RPMI7951 (cell line): ENCODE data around the gene EIF2S2. TPM values are rescaled to one million over a fixed set of nuclear protein-coding genes. Genes with fewer than 3 reads are reported as not detected.
A peak's percentile ranks its signal among the peaks of the same experiment; 100 is the strongest.

Experiments used
- DNase-seq: peaks from one replicate; pipeline ENCODE4 v3.0.0-alpha.2; 2012; ENCODE audit warnings: low read depth
- total RNA-seq: library from RNA; depleted of rRNA; stranded (reverse); fragments of >200 nt; shearing (Covaris generic); gene quantifications from 2 replicates; pipeline ENCODE4 v1.2.3, GENCODE V29; 2014

EIF2S2 gene
- total RNA-seq, 1 experiment from 2014 or later, result 159 TPM

DNA sequence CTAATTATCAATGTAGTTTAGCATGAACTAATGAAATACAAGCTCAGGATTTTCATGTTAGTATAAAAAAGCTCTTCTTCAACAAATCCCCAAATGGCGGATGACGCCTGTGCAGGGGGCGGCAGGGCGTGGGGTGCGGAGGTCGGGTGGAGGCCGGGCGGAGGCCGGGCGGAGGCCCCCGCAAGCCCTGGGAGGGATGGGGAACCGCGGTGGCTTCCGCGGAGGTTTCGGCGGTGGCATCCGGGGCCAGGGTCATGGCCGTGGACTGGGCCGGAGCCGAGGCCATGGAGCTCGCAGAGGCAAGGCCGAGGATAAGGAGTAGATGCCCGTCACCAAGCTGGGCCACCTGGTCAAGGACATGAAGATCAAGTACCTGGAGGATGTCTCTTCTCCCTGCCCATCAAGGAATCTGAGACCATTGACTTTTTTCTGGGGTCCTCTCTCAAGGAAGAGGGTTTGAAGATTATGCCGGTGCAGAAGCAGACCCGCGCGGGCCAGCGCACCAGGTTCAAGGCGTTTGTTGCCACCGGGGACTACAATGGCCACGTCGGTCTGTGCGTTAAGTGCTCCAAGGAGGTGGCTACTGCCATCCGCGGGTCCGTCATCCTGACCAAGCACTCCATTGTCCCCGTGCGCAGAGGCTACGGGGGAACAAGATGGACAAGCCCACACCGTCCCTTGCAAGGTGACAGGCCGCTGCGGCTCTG lies 10.4 kb upstream of the EIF2S2 start:
- no peak for DNase-seq

DNA sequence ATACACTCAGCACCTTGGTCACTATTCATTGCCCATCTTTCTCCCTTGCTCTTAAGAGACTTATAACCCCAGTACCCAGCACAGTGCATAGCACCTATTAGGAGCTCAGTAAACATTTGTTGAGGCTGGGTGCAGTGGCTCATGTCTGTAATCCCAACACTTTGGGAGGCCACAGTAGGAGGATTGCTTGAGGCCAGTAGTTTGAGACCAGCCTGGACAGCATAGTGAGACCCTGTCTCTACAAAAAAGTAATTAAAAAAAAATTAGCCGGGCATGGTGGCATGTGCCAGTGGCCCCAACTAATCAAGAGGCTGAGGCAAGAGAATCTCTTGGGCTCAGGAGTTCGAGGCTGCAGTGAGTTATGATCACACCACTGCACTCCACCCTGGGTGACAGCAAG lies 8.2 kb upstream of the EIF2S2 start:
- DNase-seq, result no peak

DNA sequence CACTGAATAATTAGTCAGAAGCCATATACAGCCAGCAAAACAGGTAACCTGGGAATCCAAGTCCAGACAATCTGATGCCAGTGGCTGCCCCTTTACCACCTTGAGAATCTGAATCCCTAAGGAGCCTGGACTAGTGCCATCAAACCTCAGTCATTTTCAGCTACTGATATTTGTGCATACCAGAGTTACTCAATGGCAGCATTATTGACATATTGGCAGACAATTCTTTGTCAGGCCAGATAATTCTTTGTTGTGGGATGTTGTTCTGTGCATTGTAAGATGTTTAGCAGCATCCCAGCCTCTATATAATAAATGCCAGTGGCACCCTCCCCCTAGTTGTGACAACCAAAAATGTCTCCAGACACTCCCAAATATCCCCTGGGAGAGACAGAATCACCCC lies 3.2 kb upstream of the EIF2S2 start:
- no peak for DNase-seq

DNA sequence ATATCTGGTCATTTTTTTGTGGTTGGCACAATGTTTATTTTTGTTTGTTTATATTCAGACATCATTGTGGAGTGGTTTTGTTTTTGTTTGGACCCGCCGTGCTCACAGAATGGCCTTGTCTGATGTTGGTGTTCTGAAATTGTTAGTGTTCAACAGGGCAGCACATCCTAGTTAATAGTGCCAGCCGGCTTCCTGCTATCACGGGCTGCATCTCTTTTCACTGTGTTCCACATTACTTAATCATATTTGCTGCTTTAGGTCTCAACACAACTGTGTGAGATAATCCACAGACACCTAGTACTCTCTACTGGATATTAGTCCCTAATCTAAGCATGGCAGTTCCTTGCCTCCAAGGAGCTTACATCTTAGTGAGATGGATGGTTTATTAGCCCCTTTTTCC lies 2.8 kb upstream of the EIF2S2 start:
- no peak for DNase-seq

DNA sequence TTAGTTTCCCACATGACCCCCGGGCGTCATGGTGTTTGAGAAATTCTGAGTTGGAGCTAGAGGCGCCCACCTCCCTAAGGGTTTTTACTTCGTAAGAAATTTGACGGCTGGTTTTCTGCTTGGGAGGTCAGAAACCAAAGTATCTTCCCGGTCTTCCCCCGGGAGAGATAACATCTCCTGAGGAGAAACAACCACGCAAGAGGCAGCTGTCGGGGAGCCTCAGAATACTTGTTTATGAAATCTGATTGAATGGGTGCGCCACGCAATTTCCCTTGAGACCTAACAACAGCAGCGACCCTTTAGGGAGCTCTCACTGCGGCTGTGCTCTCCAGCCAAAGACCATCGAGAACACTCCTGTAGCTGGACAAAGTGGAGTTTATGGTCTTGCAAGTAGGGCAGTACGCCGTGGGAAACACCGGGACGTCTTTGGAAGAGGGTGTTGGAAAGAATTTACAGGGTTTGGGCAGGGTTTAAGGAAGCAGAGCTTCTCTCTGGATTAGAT lies 608 bp upstream of the EIF2S2 start:
- peak; percentile 58 for DNase-seq

DNA sequence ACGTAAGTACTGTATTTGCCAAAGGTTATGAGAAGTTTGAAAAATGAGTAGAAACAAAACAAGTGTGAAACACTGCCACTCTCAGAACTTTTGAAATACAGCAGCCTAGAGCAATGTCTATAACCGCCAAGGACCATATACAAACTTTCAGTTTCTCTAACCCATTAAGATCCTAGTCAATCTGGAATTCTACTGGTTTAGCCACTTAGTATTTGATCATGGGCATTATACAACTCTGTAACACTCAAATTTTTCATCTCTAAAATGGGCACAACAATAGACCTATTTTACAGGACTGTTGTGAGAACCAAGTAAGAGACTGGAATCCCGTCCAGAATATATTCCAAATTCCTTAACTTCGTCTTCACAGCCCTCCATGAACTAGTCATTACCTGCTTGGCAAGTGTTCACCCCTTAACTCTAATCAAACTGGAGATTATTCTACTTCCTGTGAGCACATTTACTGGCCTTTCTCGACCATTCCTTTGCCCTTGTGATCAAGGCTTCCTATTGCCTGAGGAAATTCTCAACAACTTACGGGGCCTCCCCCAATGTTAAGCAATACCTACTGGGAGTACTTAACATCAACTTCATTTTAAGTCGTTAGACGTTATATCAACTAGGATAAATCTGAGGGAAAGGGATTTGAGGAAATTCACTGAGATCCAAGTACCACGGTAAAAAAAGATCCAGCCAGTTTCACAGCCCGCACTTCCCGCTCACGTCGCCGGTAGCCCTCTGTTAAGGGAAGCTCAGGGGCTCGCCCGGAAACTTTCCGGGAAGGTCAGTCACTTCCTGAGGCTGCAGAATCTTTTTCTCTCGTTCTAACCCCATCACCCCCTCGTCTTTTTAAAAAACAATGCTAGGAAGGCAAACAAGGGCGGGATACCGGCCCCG lies 1.1 kb downstream of the EIF2S2 start:
- DNase-seq, result peak; percentile 65

DNA sequence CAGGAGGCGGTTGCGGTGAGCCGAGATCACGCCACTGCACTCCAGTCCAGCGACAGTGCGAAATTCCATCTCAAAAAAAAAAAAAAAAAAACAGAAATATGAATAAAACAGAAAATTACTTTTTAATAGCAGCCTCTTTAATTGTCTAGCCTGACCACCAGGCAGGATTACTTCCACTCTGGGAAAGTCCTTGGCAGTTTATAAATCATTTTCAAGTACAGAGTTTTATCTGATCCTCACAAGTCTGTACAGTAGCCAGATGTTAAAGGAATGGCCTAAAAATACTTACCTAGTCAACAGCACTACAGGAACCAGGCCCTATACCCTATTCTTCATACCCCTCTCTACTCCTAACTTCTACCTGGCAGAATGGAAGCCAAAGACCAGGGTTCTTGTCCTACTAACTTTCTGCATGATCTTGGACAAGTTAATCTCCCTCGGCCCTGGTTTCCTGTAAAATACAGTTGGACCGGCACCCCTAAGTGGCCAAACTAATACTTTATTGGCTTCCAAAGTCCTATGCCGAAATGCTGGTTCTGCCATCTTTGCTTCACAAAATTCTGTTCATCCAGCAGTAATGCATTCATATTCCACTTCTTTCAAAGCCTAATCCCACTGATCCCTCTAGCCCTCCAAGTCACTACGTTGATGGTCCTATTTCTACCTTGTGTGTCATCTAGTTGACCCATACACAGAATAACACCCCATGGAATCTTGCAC lies 1.9 kb downstream of the EIF2S2 start:
- no peak for DNase-seq

- no peak for DNase-seq
Observed at GRCh38 chr20:34109442-34109841, 2.6 kb downstream of the EIF2S2 start.

- DNase-seq, result no peak
Observed at GRCh38 chr20:34108616-34109174, 3.3 kb downstream of the EIF2S2 start.

GRCh38 chr20:34105978-34106675 lies 5.9 kb downstream of the EIF2S2 start:
- no peak for DNase-seq

DNA sequence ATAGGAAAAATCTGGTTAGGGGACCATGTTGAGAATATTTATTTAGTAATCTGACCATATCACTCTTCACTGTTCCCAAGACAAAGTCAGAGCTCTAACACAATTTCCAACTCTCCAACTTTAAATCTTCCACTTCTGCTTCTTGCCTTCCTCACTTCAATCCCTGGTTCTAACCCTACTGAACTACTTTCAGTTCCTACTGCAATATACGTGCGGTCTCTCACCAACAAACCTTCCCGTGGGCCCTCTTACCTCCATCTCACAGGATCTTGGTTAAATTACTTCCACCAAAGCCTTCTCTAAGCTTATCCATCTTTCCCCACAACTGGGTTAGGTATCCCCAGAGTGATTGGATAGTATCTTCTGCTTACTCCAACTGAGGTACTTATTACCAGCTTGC lies 8.0 kb downstream of the EIF2S2 start:
- no peak for DNase-seq

GRCh38 chr20:34102342-34102741 lies 9.7 kb downstream of the EIF2S2 start:
- DNase-seq, result no peak

- DNase-seq, result no peak
Observed at GRCh38 chr20:34100576-34100975, 11.5 kb downstream of the EIF2S2 start.

- no peak for DNase-seq
Observed at GRCh38 chr20:34099675-34100074, 12.4 kb downstream of the EIF2S2 start.

GRCh38 chr20:34098570-34098969 lies 13.5 kb downstream of the EIF2S2 start:
- DNase-seq, result no peak

DNA sequence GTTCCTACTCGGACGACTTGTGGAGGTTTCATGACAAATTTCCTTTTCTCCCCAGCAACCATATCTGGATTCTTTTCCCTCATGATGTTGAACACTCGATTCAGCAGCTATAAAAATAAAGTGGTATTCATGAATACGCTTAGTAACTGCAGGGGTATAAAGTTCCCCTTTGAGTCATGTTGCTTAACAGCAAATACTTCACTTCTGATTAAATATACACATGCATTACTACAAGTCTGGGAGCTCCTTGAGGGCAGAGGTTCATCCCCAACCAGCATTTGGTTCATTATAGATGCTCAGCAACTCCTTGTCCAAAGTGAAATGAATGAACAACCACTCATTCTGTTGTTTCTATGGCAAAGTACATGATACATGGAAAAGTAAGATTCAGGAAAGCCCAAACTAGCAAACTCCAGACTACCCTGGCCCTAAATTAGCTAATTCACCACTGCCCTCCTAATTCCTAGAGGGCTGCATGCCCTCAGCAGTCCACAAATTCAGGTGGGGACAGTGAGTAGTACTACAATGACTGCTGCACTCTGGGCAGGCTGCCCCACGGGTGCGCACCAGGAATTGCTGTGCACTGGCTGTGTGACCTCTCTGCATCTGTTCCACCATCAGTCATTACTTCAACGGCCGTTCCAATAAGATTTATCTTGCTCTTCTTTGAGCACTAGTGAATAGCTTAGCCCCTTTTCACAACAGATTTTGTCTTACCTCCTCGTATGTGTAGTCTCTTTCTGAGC lies 15.2 kb downstream of the EIF2S2 start:
- no peak for DNase-seq

DNA sequence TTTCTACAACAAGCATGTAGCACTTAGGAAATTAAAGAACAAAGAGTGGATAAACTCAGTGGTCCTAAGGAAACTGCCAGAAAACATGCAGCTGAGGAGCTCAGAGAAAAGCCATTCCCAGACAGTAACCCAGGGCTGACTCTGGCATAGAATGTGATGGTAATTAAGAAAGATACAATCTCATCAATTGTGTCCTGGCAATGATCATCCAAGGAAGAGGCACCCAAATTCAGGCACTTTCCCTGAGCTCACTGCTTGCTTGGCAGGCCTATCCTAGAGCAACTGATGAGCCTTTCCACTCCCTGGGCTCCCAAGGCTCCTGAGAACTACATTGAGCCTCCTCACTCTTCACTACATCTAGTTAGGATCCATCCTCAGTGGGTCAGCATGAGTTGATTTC lies 16.2 kb downstream of the EIF2S2 start:
- DNase-seq, result no peak

- no peak for DNase-seq
Observed at GRCh38 chr20:34093895-34094294, 18.1 kb downstream of the EIF2S2 start.

DNA sequence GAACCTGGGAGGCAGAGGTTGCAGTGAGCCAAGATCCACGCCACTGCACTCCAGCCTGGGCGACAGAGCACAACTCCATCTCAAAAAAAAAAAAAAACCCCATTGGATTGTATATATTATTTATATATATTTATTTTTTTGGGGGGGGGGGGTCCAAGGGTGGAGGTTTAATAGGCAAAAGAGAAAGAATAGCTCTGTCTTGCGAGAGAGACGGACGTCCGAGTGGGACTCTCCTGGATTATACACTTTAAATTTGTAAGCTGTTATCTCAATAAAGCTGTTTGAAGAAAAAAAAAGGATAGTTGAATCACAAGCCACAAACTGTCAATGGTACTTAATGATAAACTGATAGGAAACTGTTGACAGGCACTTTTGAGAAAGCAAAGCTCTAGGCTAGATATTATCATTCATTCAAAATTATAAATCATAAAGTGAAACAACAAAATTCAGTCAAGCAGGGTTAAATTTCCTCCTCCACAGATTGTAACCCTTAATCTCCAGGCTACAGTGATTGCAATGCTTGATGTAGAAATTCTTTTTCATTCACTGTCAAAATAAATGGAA lies 20.3 kb downstream of the EIF2S2 start:
- no peak for DNase-seq

- no peak for DNase-seq
Observed at GRCh38 chr20:34090645-34091044, 21.4 kb downstream of the EIF2S2 start.
